Rectal smooth muscle tissue (tissue), 1 donor: ENCODE results near the gene C1QL3.
A peak's percentile ranks its signal among the peaks of the same experiment; 100 is the strongest.

Experiments
- H3K27ac ChIP-seq: one replicate; pipeline ENCODE4 v1.7.0; 2013; ENCODE audit warnings: low read depth, low read length, inconsistent platforms
- H3K27me3 ChIP-seq: one replicate; pipeline ENCODE4 v1.7.0; 2013; ENCODE audit warnings: low read length; ENCODE audit not compliant: control insufficient read depth, insufficient read depth
- H3K36me3 ChIP-seq: one replicate; pipeline ENCODE4 v1.7.0; 2013; ENCODE audit warnings: low read length; ENCODE audit not compliant: control insufficient read depth, insufficient read depth
- H3K4me1 ChIP-seq: one replicate; pipeline ENCODE4 v1.7.0; 2013; ENCODE audit warnings: low read length; ENCODE audit not compliant: control insufficient read depth, insufficient read depth
- H3K4me3 ChIP-seq: one replicate; pipeline ENCODE4 v1.7.0; 2013; ENCODE audit warnings: low read length
- H3K9ac ChIP-seq: one replicate; pipeline ENCODE4 v1.7.0; 2013; ENCODE audit warnings: low read length

The C1QL3 gene

GRCh38 chr10:16527452-16527851, 5.8 kb upstream of the C1QL3 start:
- no peaks in the 10 kb centered on the region for H3K27me3 ChIP-seq
- no peaks in the 10 kb centered on the region for H3K36me3 ChIP-seq
- H3K9ac ChIP-seq, result no peak overlapping the region
- no peaks in the 10 kb centered on the region for H3K4me1 ChIP-seq
- no peak overlapping the region for H3K4me3 ChIP-seq
- no peak overlapping the region for H3K27ac ChIP-seq

DNA sequence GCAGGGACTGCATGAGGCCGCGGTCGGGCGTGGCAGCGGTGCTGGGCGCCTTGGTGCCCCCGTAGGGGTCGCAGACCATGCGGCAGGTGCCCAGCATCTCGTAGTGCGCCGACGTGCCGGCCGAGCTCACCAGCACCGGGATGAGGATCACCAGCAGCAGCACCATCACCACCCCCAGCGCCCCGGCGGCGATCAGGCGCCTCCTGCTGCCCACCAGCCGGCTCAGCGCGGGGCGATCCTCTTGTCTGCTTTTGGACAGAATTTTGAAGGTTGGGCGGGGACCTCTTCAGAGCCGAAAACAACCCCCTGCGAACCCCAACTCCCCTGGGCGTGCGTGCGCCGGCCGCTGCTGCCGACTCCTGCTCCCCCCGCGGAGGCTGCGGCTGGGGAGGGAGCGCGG, 779 bp downstream of the C1QL3 start:
- Histone ChIP-seq H3K27ac (no peak overlapping the region), H3K27me3 (peaks cover 10% of the 10 kb centered on the region), H3K36me3 (no peaks in the 10 kb centered on the region), H3K9ac (no peak overlapping the region), H3K4me3 (peak overlapping the region; percentile 50), H3K4me1 (no peaks in the 10 kb centered on the region)

- peaks cover 10% of the 10 kb centered on the region for H3K27me3 ChIP-seq
- no peak overlapping the region for H3K9ac ChIP-seq
- peak overlapping the region; percentile 50 for H3K4me3 ChIP-seq
- H3K36me3 ChIP-seq, result no peaks in the 10 kb centered on the region
- no peaks in the 10 kb centered on the region for H3K4me1 ChIP-seq
- no peak overlapping the region for H3K27ac ChIP-seq
These were observed 1.5 kb downstream of the C1QL3 start for GRCh38 chr10:16519908-16520861.

GRCh38 chr10:16519250-16519907, 2.3 kb downstream of the C1QL3 start:
- Histone ChIP-seq H3K9ac (no peak overlapping the region), H3K36me3 (no peaks in the 10 kb centered on the region), H3K4me1 (no peaks in the 10 kb centered on the region), H3K27ac (no peak overlapping the region), H3K4me3 (peak overlapping the region; percentile 8), H3K27me3 (peaks cover 10% of the 10 kb centered on the region)

DNA sequence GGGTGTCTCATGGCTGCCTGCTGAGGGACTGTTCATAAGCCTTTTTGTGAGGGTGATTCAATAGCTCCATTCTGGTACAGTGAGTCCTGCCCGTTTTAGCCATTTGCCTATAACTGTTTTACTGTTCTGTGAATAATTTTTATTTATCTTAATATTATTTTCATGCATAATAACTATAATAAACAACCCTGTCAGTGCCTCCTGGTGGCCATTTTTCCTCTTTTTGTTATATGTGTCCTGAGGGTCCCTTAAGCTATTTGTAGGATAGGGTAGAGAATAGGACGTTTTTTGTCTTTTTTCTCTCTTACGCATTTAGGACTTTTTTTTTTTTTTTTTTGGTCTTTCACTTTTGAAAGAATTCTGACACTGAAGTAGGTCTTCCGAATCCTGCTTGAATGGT, 2.9 kb downstream of the C1QL3 start:
- H3K9ac ChIP-seq, result no peak overlapping the region
- no peak overlapping the region for H3K4me3 ChIP-seq
- no peaks in the 10 kb centered on the region for H3K4me1 ChIP-seq
- no peak overlapping the region for H3K27ac ChIP-seq
- no peaks in the 10 kb centered on the region for H3K36me3 ChIP-seq
- H3K27me3 ChIP-seq, result peaks cover 10% of the 10 kb centered on the region

DNA sequence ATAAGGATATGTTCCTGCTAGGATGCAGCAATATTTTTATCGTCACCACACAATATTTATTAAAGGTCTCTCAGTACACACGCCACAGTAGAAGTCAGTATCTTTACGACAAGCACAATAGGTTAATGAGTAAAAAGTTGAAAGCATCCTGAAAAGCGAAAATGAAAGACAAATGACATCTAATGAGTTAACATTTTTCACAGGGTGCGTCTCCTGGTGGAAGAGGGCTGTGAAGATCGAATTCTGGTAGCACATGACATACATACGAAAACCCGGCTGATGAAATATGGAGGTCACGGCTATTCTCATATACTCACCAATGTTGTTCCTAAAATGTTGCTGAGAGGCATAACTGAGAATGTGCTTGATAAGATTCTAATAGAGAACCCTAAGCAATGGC, 10.8 kb downstream of the C1QL3 start:
- Histone ChIP-seq H3K4me1 (no peaks in the 10 kb centered on the region), H3K36me3 (no peaks in the 10 kb centered on the region), H3K27ac (no peak overlapping the region), H3K27me3 (no peaks in the 10 kb centered on the region), H3K9ac (no peak overlapping the region), H3K4me3 (no peak overlapping the region)

DNA sequence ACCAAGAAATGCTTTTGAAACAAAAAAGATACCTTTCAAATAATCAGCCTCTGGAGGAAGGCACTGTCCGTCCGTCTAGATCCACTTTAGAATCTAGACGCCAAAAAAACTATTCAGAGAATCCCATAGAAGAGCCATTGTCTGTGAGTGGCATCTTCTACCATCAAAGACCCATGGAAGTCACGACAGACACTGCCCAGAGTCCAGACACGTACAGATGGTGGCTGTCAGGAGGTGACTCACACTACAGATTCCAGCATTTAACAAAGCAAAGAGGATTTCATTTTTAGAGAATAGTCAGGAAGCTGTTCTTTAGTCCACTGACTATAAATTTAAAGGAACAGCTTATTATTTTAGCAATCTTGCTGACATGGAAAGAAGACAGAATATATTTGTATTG, 11.7 kb downstream of the C1QL3 start:
- H3K4me3 ChIP-seq, result no peak overlapping the region
- H3K27ac ChIP-seq, result no peak overlapping the region
- H3K36me3 ChIP-seq, result no peaks in the 10 kb centered on the region
- no peak overlapping the region for H3K9ac ChIP-seq
- H3K27me3 ChIP-seq, result no peaks in the 10 kb centered on the region
- no peaks in the 10 kb centered on the region for H3K4me1 ChIP-seq

- Histone ChIP-seq H3K4me3 (no peak overlapping the region), H3K4me1 (no peaks in the 10 kb centered on the region), H3K27me3 (no peaks in the 10 kb centered on the region), H3K9ac (no peak overlapping the region), H3K27ac (no peak overlapping the region), H3K36me3 (no peaks in the 10 kb centered on the region)
These were observed 16.5 kb downstream of the C1QL3 start for GRCh38 chr10:16505161-16505560.

- no peak overlapping the region for H3K9ac ChIP-seq
- H3K4me3 ChIP-seq, result no peak overlapping the region
- H3K27ac ChIP-seq, result no peak overlapping the region
- no peaks in the 10 kb centered on the region for H3K27me3 ChIP-seq
- no peaks in the 10 kb centered on the region for H3K36me3 ChIP-seq
- H3K4me1 ChIP-seq, result no peaks in the 10 kb centered on the region
These were observed 23.8 kb downstream of the C1QL3 start for GRCh38 chr10:16497911-16498310.

- Histone ChIP-seq H3K27ac (no peak overlapping the region), H3K27me3 (no peaks in the 10 kb centered on the region), H3K4me3 (no peak overlapping the region), H3K4me1 (no peaks in the 10 kb centered on the region), H3K9ac (no peak overlapping the region), H3K36me3 (no peaks in the 10 kb centered on the region)
These were observed 27.7 kb downstream of the C1QL3 start for GRCh38 chr10:16493884-16494536.

GRCh38 chr10:16491933-16492332, 29.7 kb downstream of the C1QL3 start:
- H3K4me3 ChIP-seq, result no peak overlapping the region
- no peak overlapping the region for H3K27ac ChIP-seq
- H3K27me3 ChIP-seq, result no peaks in the 10 kb centered on the region
- no peaks in the 10 kb centered on the region for H3K4me1 ChIP-seq
- H3K36me3 ChIP-seq, result no peaks in the 10 kb centered on the region
- no peak overlapping the region for H3K9ac ChIP-seq

DNA sequence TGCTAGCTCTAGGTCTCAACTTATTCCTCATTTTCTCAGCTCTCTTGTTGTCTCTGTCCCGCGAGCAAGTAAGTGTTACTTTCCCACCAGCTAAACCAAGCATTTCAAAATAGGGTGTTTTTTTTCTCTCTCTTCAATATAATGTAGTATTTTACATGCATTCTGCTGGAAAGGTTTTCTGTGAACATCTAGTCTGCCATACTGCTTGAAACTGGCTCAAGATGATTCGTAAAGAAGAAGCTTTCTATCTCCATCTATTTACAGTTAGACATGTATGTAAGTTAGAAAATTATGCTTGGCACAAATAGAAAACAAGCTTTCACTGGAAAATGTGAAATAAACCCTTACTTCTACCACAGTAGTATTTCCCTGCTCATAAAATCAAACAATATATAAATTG, 31.2 kb downstream of the C1QL3 start:
- Histone ChIP-seq H3K27me3 (no peaks in the 10 kb centered on the region), H3K36me3 (no peaks in the 10 kb centered on the region), H3K9ac (no peak overlapping the region), H3K4me3 (no peak overlapping the region), H3K4me1 (no peaks in the 10 kb centered on the region), H3K27ac (no peak overlapping the region)
